Right lung (tissue), 10 donors: ENCODE results near the gene DSG2. TPM values are rescaled to one million over a fixed set of nuclear protein-coding genes. Genes with fewer than 3 reads are reported as not detected.
"Not testable (repeated sequence)": the region's sequence is repeated elsewhere in the genome, so short reads cannot be mapped to it uniquely, and the experiment has no call there.

Experiments used
- DNase-seq, 2 donors: peaks; one replicate each; pipeline ENCODE4 v3.0.0-alpha.2; 2013
- long read RNA-seq, 8 donors: transcript quantifications; one replicate each; lab custom pipeline, GENCODE V29; 2026
- polyA plus RNA-seq, 5 donors: library from polyadenylated mRNA; unstranded; fragments of 120-200 nt; gene quantifications; one replicate each; pipeline versions ENCODE4 v1.2.1 to v1.2.3, GENCODE V29; 2013; ENCODE audit warnings: inconsistent platforms in 1 of 5, low replicate concordance in 1 of 5; ENCODE audit not compliant: insufficient read length in 5 of 5, insufficient read depth in 1 of 5

Gene DSG2
- 10 to 100 TPM; 29.9 to 46.0 (median 41.8) TPM for polyA plus RNA-seq
- long read RNA-seq, donor 1, full-length matches to known transcripts, result 3 of 3 reads
- long read RNA-seq, donor 1, partial matches to known transcripts, result 0 of 3 reads
- long read RNA-seq, donor 1, other reads (novel, unspliced or antisense), result 0 of 3 reads
- long read RNA-seq, donor 2, full-length matches to known transcripts, result 5 of 5 reads
- long read RNA-seq, donor 2, partial matches to known transcripts, result 0 of 5 reads
- long read RNA-seq, donor 2, other reads (novel, unspliced or antisense), result 0 of 5 reads
- long read RNA-seq, donor 3, result 0 reads
- long read RNA-seq, donor 4, full-length matches to known transcripts, result 7 of 7 reads
- long read RNA-seq, donor 4, partial matches to known transcripts, result 0 of 7 reads
- long read RNA-seq, donor 4, other reads (novel, unspliced or antisense), result 0 of 7 reads
- long read RNA-seq, donor 5, full-length matches to known transcripts, result 1 of 6 reads
- long read RNA-seq, donor 5, partial matches to known transcripts, result 5 of 6 reads
- long read RNA-seq, donor 5, other reads (novel, unspliced or antisense), result 0 of 6 reads
- long read RNA-seq, donor 6, full-length matches to known transcripts, result 4 of 4 reads
- long read RNA-seq, donor 6, partial matches to known transcripts, result 0 of 4 reads
- long read RNA-seq, donor 6, other reads (novel, unspliced or antisense), result 0 of 4 reads
- long read RNA-seq, donor 7, full-length matches to known transcripts, result 8 of 8 reads
- long read RNA-seq, donor 7, partial matches to known transcripts, result 0 of 8 reads
- long read RNA-seq, donor 7, other reads (novel, unspliced or antisense), result 0 of 8 reads
- long read RNA-seq, donor 8, full-length matches to known transcripts, result 6 of 6 reads
- long read RNA-seq, donor 8, partial matches to known transcripts, result 0 of 6 reads
- long read RNA-seq, donor 8, other reads (novel, unspliced or antisense), result 0 of 6 reads

GRCh38 chr18:31497836-31498573 is at the start of gene DSG2:
DSG2 (plus strand) TSS chr18:31498177; CDS start chr18:31498252, 75 bp downstream.
- peak; percentile 69 for DNase-seq

GRCh38 chr18:31450409-31450808 is 47.6 kb upstream of the DSG2 start:
- DNase-seq, result no peak

GRCh38 chr18:31451625-31452024 is 46.4 kb upstream of the DSG2 start:
- DNase-seq, result no peak

- no peak for DNase-seq
Observed at GRCh38 chr18:31454066-31454708, 43.8 kb upstream of the DSG2 start.

GRCh38 chr18:31469629-31470028 is 28.3 kb upstream of the DSG2 start:
- DNase-seq, result no peak

GRCh38 chr18:31478688-31479087 is 19.3 kb upstream of the DSG2 start:
- no peak for DNase-seq

GRCh38 chr18:31482051-31482450 is 15.9 kb upstream of the DSG2 start:
- DNase-seq, result no peak

GRCh38 chr18:31483396-31483795 is 14.6 kb upstream of the DSG2 start:
- DNase-seq, result no peak

- no peak for DNase-seq
Observed at GRCh38 chr18:31484461-31484860, 13.5 kb upstream of the DSG2 start.

GRCh38 chr18:31486165-31486564 is 11.8 kb upstream of the DSG2 start:
- DNase-seq, result no peak

- no peak for DNase-seq
Observed at GRCh38 chr18:31487246-31488015, 10.5 kb upstream of the DSG2 start.

GRCh38 chr18:31489311-31489710 is 8.7 kb upstream of the DSG2 start:
- DNase-seq, result no peak

GRCh38 chr18:31490387-31490786 is 7.6 kb upstream of the DSG2 start:
- no peak for DNase-seq

GRCh38 chr18:31490833-31491232 is 7.1 kb upstream of the DSG2 start:
- no peak for DNase-seq

- DNase-seq, result no peak
Observed at GRCh38 chr18:31491586-31491985, 6.4 kb upstream of the DSG2 start.

- no peak for DNase-seq
Observed at GRCh38 chr18:31492671-31493070, 5.3 kb upstream of the DSG2 start.

GRCh38 chr18:31493171-31493570 is 4.8 kb upstream of the DSG2 start:
- no peak for DNase-seq

GRCh38 chr18:31493941-31494340 is 4.0 kb upstream of the DSG2 start:
- DNase-seq, result no peak

GRCh38 chr18:31494705-31495244 is 3.2 kb upstream of the DSG2 start:
- not testable (repeated sequence) for DNase-seq

GRCh38 chr18:31497404-31497835 is 557 bp upstream of the DSG2 start:
- DNase-seq, result peak in 1 of 2 donors; percentile 26
